Sigmoid colon (tissue), 7 donors: ENCODE results near the gene TACC2. TPM values are rescaled to one million over a fixed set of nuclear protein-coding genes. Genes with fewer than 3 reads are reported as not detected.

Source experiments
- DNase-seq: peaks from one replicate; pipeline ENCODE4 v3.0.0-alpha.2; 2019
- H3K27ac ChIP-seq, 4 donors: fragments of 200-600 bp; sonication (generic); one replicate each; pipeline ENCODE4 v1.5.1; 2016 to 2019; ENCODE audit warnings: mild to moderate bottlenecking in 1 of 4
- H3K27me3 ChIP-seq, 3 donors: fragments of 200-600 bp; sonication (generic); one replicate each; pipeline ENCODE4 v1.5.1; 2019; ENCODE audit warnings: mild to moderate bottlenecking in 1 of 3
- H3K36me3 ChIP-seq, 4 donors: fragments of 200-600 bp; sonication (generic); one replicate each; pipeline ENCODE4 v1.5.1; 2016 to 2019
- H3K4me1 ChIP-seq, 4 donors: fragments of 200-600 bp; sonication (generic); one replicate each; pipeline ENCODE4 v1.5.1; 2017 to 2019
- H3K4me3 ChIP-seq, 4 donors: fragments of 200-600 bp; sonication (generic); one replicate each; pipeline ENCODE4 v1.5.1; 2017 to 2019; ENCODE audit warnings: mild to moderate bottlenecking in 2 of 4, moderate library complexity in 1 of 4
- H3K9me3 ChIP-seq, 4 donors: fragments of 200-600 bp in 3 of 4; sonication (generic) in 3 of 4; one replicate each; pipeline versions ENCODE4 v1.5.1 to v1.6.1; 2013 to 2019
- CTCF ChIP-seq, 4 experiments: fragments of 450-650 bp in 3 of 4; fragments of 200-600 bp in 1 of 4; IDR thresholded peaks; one replicate each; pipeline ENCODE4 v1.5.1; 2016 to 2019; ENCODE audit warnings: antibody characterized with exemption in 4 of 4, mild to moderate bottlenecking in 3 of 4, moderate library complexity in 2 of 4
- EP300 ChIP-seq, 4 donors: sonication (generic); formaldehyde crosslinking; IDR thresholded peaks; one replicate each; pipeline ENCODE4 v1.6.1; 2017; ENCODE audit warnings: antibody characterized with exemption in 4 of 4
- POLR2A ChIP-seq, 2 donors: fragments of 450-650 bp; IDR thresholded peaks; one replicate each; pipeline ENCODE4 v1.6.1; 2016; ENCODE audit warnings: antibody characterized with exemption in 2 of 2, mild to moderate bottlenecking in 2 of 2, moderate library complexity in 2 of 2
- POLR2AphosphoS5 ChIP-seq, 4 donors: sonication (generic); formaldehyde crosslinking; IDR thresholded peaks; one replicate each; pipeline ENCODE4 v1.6.1; 2017; ENCODE audit warnings: antibody characterized with exemption in 4 of 4
- WGBS, 2 donors: extraction: QIAGEN DNeasy Blood & Tissue Kit; methylation state at CpG; one replicate each; pipeline ENCODE4 v1.1.7; 2013; 5-methylcytosine and 5-hydroxymethylcytosine counted together
- intact Hi-C: fragments of 100-400 bp; cut with DNase I; formaldehyde crosslinking; loops from one replicate; pipeline ENCODE4 v1.15.1; 2023
- polyA plus RNA-seq, 3 donors: library from polyadenylated mRNA; stranded (reverse); fragments of 200-250 nt; gene quantifications; one replicate each; pipeline ENCODE4 v1.2.3, GENCODE V29; 2013
- small RNA-seq, 3 donors: library from RNA; depleted of rRNA; stranded (forward); fragments of <200 nt; gene quantifications; one replicate each; pipeline ENCODE3, GENCODE V24; 2016
- total RNA-seq, 4 donors: library from RNA; depleted of rRNA; stranded (reverse); fragments of >200 nt; gene quantifications; one replicate each; pipeline ENCODE4 v1.1.0, GENCODE V29; 2016
- donor health status: healthy with polysubstance abuse.
- donor health status: Bipolar disorder and iron deficiency.
- donor health status: healthy.

TACC2 gene
- total and polyA plus RNA-seq, 7 donors = 43.7 to 173 (median 71.0) TPM

DNA sequence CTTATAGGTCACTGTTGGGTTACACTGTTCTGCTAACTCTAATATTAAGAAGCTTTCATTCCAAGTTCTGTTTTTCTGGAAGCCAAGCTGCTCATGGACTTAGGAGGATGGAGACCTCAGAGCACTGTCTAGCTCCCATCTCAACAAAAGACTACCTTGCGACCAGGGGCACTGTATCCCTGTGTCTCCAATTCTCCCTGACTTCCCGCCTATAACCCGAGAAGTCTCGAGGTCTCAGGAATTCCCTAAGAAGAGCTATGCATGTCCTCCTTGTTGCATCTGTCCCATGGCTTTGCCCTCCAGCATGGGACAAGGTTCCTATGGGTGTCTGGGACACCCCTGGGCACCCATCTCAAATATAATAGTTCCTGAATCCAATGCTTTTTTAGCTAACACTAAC is 313.4 kb downstream of the TACC2 start:
- intact Hi-C loops = loop anchor here (5.0 kb wide), 1 partner anchor 205 kb away; no protein-coding TSS in a partner anchor
- peaks cover 0 to 32% (median 16%) of the 10 kb centered on the region in 4 donors for H3K4me1 ChIP-seq
- DNase-seq = no peak
- 93% methylated on average over 4 of the region's 4 CpGs for whole genome bisulfite sequencing, 2 donors
- no peaks in the 10 kb centered on the region for H3K36me3 ChIP-seq
- H3K9me3 ChIP-seq = no peaks in the 10 kb centered on the region
- no peak overlapping the region for H3K4me3 ChIP-seq
- no peaks in the 10 kb centered on the region for H3K27me3 ChIP-seq
- H3K27ac ChIP-seq = no peak overlapping the region
- TF ChIP-seq EP300 (IDR thresholded peaks at IDR 0.05) (no peak), CTCF (IDR thresholded peaks at IDR 0.05) (no peak), POLR2AphosphoS5 (IDR thresholded peaks at IDR 0.05) (no peak), POLR2A (IDR thresholded peaks at IDR 0.05) (no peak)

DNA sequence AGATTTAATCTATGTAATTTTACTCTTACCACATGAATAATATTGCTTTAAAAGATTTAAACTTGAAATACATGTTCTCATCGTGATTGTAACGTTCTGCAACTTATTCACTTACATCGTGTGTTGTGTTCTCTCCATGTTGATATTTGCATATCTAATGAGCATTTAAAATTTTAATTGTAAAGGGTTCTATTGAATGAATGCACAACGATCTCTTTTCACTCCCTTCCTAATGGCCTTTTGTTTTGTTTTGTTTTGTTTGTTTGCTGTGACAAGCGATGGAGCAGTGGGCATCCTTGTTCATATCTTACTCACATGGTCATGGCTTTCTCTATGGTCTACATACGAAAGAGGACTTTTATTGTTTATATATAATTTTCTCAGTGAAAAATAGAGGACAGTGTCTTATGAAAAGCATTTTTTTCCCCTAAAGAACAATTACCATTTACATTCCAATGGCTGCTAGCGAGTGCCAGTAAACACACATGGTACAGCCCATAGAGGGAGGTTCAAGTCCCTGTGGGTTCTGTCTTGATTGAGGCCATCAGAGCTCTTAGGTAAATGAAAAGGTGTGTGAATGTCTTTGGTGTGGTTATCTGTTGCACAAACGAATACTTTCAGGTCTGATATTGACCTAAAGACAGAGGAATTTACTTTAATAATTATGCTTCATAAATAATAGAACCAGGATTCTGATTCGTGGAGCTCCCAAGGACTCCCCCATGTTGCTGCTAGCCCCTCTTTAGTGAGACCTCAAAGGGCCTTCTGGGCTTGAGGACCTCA is 314.5 kb downstream of the TACC2 start:
- intact Hi-C loops = loop anchor here (5.0 kb wide), 1 partner anchor 204 kb away; no protein-coding TSS in a partner anchor
- H3K9me3 ChIP-seq = no peaks in the 10 kb centered on the region
- no peak overlapping the region for H3K4me3 ChIP-seq
- H3K36me3 ChIP-seq = no peaks in the 10 kb centered on the region
- DNase-seq = no peak
- no peak overlapping the region for H3K27ac ChIP-seq
- no peaks in the 10 kb centered on the region for H3K27me3 ChIP-seq
- peaks cover 0 to 39% (median 27%) of the 10 kb centered on the region in 4 donors for H3K4me1 ChIP-seq
- WGBS, 2 donors = 85% methylated on average over 9 of the region's 9 CpGs
- TF ChIP-seq POLR2AphosphoS5 (IDR thresholded peaks at IDR 0.05) = no peak
- TF ChIP-seq CTCF (IDR thresholded peaks at IDR 0.05) = no peak
- TF ChIP-seq EP300 (IDR thresholded peaks at IDR 0.05) = no peak

Small RNAs within 50 kb of the gene (small RNA-seq; reads per million reads assigned to genes)
- gene RF02219 = 0 reads per million in 3 donors

Other genes with a start within 250 kb of the TACC2 start
- gene ATE1, start 61.1 kb upstream of the TACC2 start, total RNA-seq = 10 to 100 TPM; 31.4 to 49.6 (median 37.0) TPM
- 10 to 100 TPM; 12.5 to 20.6 (median 15.0) TPM for gene ATE1, start 61.1 kb upstream of the TACC2 start, polyA plus RNA-seq
- gene NSMCE4A, start 13.9 kb upstream of the TACC2 start, total RNA-seq = 100 to 1,000 TPM; 104 to 160 (median 118) TPM
- gene NSMCE4A, start 13.9 kb upstream of the TACC2 start, polyA plus RNA-seq = 10 to 100 TPM; 39.0 to 55.3 (median 52.0) TPM